Glutamatergic neuron (in vitro differentiated cells): ENCODE results near the gene NFATC1. TPM values are rescaled to one million over a fixed set of nuclear protein-coding genes. Genes with fewer than 3 reads are reported as not detected.
"Not testable (repeated sequence)": the region's sequence is repeated elsewhere in the genome, so short reads cannot be mapped to it uniquely, and the experiment has no call there.

Source experiments
- DNase-seq: peaks from one replicate; pipeline ENCODE4 v3.0.0; 2022
- H3K27ac Mint-ChIP-seq: one replicate; pipeline ENCODE4 v1.8.0; 2020; ENCODE audit warnings: mild to moderate bottlenecking, mixed read lengths, inconsistent platforms; ENCODE audit not compliant: unreplicated experiment
- H3K27me3 Mint-ChIP-seq: one replicate; pipeline ENCODE4 v1.8.0; 2020; ENCODE audit warnings: mild to moderate bottlenecking, moderate library complexity, mixed read lengths, inconsistent platforms; ENCODE audit not compliant: unreplicated experiment
- H3K36me3 Mint-ChIP-seq: one replicate; pipeline ENCODE4 v1.8.0; 2020; ENCODE audit warnings: mild to moderate bottlenecking, mixed read lengths, inconsistent platforms; ENCODE audit not compliant: unreplicated experiment
- H3K4me1 Mint-ChIP-seq: one replicate; pipeline ENCODE4 v1.8.0; 2020; ENCODE audit warnings: mild to moderate bottlenecking, low read depth, mixed read lengths, inconsistent platforms; ENCODE audit not compliant: unreplicated experiment
- H3K4me3 Mint-ChIP-seq: one replicate; pipeline ENCODE4 v1.8.0; 2020; ENCODE audit warnings: mild to moderate bottlenecking, mixed read lengths, inconsistent platforms; ENCODE audit not compliant: unreplicated experiment
- H3K9me3 Mint-ChIP-seq: one replicate; pipeline ENCODE4 v1.8.0; 2020; ENCODE audit warnings: mild to moderate bottlenecking, moderate library complexity, mixed read lengths, inconsistent platforms; ENCODE audit not compliant: unreplicated experiment
- total RNA-seq: library from RNA; stranded (reverse); fragmentation: NEBNext Ultra II Directional; extraction: Animal tissue kit (Norgen Biotek cat#: 25700); gene quantifications from one replicate; pipeline ENCODE4 v1.2.1, GENCODE V29; 2021; ENCODE audit not compliant: unreplicated experiment
- TF ChIP-seq, protein P1 (sequence below): fragments of 200-600 bp; sonication (generic); IDR thresholded peaks from one replicate; pipeline ENCODE4 v1.5.0; 2021; ENCODE audit not compliant: partially characterized antibody, unreplicated experiment

Gene NFATC1
- total RNA-seq, 1 donor from 2014 or later, result 5.3 TPM

DNA sequence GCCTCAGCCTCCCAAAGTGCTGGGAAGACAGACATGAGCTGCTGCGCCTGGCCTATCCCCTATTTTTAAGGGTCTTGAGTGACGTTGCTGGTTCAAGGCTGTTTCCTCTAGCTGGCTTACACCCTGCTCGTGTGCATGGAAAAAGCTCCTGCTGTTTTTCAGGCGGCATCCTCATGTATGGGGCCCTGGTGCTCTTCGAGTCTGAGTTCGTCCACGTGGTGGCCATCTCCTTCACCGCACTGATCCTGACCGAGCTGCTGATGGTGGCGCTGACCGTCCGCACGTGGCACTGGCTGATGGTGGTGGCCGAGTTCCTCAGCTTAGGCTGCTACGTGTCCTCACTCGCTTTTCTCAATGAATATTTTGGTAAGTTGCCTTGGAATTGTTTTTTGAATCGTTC, 22.0 kb upstream of the NFATC1 start:
- peaks cover 1% of the 10 kb centered on the region for H3K9me3 Mint-ChIP-seq
- peaks cover 3% of the 10 kb centered on the region for H3K36me3 Mint-ChIP-seq
- no peak overlapping the region for H3K4me3 Mint-ChIP-seq
- peaks cover 3% of the 10 kb centered on the region for H3K27me3 Mint-ChIP-seq
- peaks cover 2% of the 10 kb centered on the region for H3K4me1 Mint-ChIP-seq
- H3K27ac Mint-ChIP-seq, result no peak overlapping the region
- no peak for DNase-seq
- TF ChIP-seq, protein P1, sequence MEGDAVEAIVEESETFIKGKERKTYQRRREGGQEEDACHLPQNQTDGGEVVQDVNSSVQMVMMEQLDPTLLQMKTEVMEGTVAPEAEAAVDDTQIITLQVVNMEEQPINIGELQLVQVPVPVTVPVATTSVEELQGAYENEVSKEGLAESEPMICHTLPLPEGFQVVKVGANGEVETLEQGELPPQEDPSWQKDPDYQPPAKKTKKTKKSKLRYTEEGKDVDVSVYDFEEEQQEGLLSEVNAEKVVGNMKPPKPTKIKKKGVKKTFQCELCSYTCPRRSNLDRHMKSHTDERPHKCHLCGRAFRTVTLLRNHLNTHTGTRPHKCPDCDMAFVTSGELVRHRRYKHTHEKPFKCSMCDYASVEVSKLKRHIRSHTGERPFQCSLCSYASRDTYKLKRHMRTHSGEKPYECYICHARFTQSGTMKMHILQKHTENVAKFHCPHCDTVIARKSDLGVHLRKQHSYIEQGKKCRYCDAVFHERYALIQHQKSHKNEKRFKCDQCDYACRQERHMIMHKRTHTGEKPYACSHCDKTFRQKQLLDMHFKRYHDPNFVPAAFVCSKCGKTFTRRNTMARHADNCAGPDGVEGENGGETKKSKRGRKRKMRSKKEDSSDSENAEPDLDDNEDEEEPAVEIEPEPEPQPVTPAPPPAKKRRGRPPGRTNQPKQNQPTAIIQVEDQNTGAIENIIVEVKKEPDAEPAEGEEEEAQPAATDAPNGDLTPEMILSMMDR, result no peak

DNA sequence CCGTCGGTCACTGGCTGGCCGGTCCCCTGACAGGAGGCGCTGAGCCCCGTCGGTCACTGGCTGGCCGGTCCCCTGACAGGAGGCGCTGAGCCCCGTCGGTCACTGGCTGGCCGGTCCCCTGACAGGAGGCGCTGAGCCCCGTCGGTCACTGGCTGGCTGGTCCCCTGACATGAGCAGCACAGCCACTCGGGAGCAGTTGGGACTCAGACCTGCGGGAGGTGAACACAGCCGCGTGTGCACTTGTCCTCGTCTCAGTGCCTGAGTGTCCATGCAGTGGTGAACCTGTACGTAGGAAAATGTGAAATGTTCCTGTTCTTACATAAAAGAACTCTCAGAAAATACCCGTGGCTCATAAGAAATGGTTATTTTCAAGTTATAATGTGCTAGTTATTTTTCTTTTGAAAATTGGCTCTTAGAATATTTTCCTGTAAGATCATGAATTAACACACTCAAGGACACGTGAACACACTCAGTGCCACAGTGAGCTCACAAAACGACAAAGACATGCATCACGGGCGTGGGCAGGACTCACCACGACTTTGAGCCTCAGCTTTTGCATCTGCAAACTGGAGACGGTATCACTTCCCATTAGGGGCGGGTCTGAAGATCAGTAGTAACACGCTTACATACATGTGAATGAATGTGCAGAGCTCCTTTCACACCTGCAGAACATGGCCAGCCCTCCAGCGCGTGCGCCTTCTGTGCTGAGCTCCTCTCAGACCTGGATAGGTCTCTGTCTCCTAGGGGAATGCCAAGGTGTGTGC, 21.1 kb upstream of the NFATC1 start:
- no peak for DNase-seq
- Mint-ChIP-seq H3K27me3 (peaks cover 3% of the 10 kb centered on the region), H3K36me3 (no peaks in the 10 kb centered on the region), H3K9me3 (peaks cover 1% of the 10 kb centered on the region), H3K27ac (no peak overlapping the region), H3K4me1 (peaks cover 2% of the 10 kb centered on the region), H3K4me3 (no peak overlapping the region)
- TF ChIP-seq, protein P1, result no peak

DNA sequence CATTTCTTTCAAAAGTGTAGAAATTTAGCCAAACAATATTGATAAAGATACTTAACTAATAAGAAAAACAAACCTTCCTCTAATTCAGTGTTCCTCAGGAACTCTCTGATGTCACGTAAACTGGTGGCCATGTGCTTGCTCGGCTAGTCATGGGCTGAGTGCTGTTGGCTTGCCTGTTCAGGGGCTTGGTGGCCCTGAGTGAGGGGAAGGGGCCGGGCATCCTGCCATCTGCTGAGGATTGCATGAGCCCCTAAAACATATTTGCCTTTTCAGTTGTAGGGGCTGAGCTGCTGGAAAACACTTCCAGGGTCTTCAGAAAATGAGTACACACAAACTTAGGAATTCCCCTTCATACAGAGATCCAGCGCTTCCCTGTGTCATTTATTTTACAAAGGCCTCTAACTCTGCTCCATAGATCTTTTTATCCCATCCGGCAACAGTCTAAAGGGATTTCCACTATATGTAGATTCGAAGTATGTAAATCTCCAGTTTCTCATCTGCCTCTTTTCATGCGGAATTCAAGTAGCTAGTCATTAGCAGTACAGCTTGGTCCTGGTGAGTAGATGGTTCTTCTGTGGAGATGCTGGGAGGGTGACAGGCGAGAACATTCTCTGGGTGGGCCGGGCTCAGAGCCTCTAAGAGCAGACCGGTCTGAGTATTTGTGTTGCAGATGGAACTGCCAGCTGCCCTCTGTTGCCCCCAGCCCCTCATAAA, 20.1 kb upstream of the NFATC1 start:
- Mint-ChIP-seq H3K4me3 (no peak overlapping the region), H3K4me1 (peaks cover 2% of the 10 kb centered on the region), H3K27ac (no peak overlapping the region), H3K9me3 (peaks cover 1% of the 10 kb centered on the region), H3K36me3 (no peaks in the 10 kb centered on the region), H3K27me3 (peaks cover 3% of the 10 kb centered on the region)
- no peak for DNase-seq
- TF ChIP-seq, protein P1, result no peak

DNA sequence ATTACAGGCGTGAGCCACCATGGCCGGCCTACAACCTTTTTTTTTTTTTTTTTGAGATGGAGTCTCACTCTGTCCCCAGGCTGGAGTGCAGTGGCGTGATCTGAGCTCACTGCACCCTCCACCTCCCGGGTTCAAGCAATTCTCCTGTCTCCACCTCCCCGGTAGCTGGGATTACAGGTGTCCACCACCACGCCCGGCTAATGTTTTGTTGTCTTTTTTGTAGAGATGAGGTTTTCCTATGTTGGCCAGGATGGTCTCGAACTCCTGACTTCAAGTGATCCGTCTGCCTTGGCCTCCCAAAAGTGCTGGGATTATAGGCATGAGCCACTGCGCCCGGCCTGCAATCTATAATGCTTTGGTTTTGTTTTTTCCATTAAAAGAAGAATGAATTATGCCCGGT, 19.1 kb upstream of the NFATC1 start:
- H3K4me3 Mint-ChIP-seq, H3K4me1 Mint-ChIP-seq, H3K27me3 Mint-ChIP-seq, H3K9me3 Mint-ChIP-seq, H3K36me3 Mint-ChIP-seq, DNase-seq, H3K27ac Mint-ChIP-seq: not testable (repeated sequence)

DNA sequence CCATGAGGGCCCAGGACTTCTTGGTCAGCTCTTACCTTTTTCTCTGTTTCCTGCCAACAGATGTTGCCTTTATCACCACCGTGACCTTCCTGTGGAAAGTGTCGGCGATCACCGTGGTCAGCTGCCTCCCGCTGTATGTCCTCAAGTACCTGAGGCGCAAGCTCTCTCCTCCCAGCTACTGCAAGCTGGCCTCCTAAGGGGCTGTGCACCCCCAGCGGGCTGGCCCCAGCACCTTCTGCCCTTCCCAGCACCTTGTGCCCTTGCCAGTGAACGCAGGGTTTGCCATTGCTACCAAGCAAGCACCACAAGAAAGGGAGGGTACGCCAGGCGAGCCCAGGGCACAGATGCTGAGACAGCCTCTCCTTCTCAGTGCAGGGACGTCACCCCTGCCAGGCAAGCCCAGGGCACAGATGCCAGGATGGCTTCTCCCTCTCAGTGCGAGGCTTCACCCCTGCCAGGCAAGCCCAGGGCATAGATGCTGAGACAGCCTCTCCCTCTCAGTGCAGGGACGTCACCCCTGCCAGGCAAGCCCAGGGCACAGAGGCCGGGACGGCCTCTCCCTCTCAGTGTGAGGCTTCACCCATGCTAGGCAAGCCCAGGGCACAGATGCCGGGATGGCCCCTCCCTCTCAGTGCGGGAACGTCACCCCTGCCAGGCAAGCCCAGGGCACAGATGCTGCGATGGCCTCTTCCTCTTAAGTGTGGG, 18.4 kb upstream of the NFATC1 start:
- Mint-ChIP-seq H3K9me3 (peaks cover 1% of the 10 kb centered on the region), H3K36me3 (no peaks in the 10 kb centered on the region), H3K4me3 (no peak overlapping the region), H3K4me1 (no peaks in the 10 kb centered on the region), H3K27me3 (peaks cover 2% of the 10 kb centered on the region), H3K27ac (no peak overlapping the region)
- DNase-seq, result no peak
- TF ChIP-seq, protein P1, result no peak
